Smooth muscle cell (in vitro differentiated cells): Measurements from ENCODE around the gene MYO15A. TPM values are rescaled to one million over a fixed set of nuclear protein-coding genes. Genes with fewer than 3 reads are reported as not detected.

Experiments
- DNase-seq: peaks from one replicate; lab custom pipeline; 2025; ENCODE audit not compliant: unreplicated experiment; lab: John Stamatoyannopoulos, UW
- H2AFZ ChIP-seq: fragments of 200-600 bp; sonication (generic); 2 replicates; pipeline ENCODE4 v1.6.0; 2016; ENCODE audit warnings: antibody characterized with exemption, low read depth, mild to moderate bottlenecking
- H3F3A ChIP-seq: fragments of 200-600 bp; sonication (generic); 2 replicates; pipeline ENCODE4 v1.6.0; 2017; ENCODE audit warnings: antibody characterized with exemption, low read depth
- H3K27ac ChIP-seq: fragments of 200-600 bp; sonication (generic); 2 replicates; pipeline ENCODE4 v1.5.1; 2016; ENCODE audit warnings: low read depth, mild to moderate bottlenecking
- H3K27me3 ChIP-seq: fragments of 200-600 bp; sonication (generic); 2 replicates; pipeline ENCODE4 v1.6.1; 2016; ENCODE audit warnings: low read depth, mild to moderate bottlenecking
- H3K36me3 ChIP-seq: fragments of 200-600 bp; sonication (generic); 2 replicates; pipeline ENCODE4 v1.5.1; 2016; ENCODE audit warnings: low read depth
- H3K4me1 ChIP-seq: fragments of 200-600 bp; sonication (generic); 2 replicates; pipeline ENCODE4 v1.5.1; 2016; ENCODE audit warnings: low read depth
- H3K4me2 ChIP-seq: fragments of 200-600 bp; sonication (generic); 2 replicates; pipeline ENCODE4 v1.6.0; 2016; ENCODE audit warnings: mild to moderate bottlenecking
- H3K4me3 ChIP-seq: fragments of 200-600 bp; sonication (generic); 2 replicates; pipeline ENCODE4 v1.5.1; 2016; ENCODE audit warnings: mild to moderate bottlenecking
- H3K79me2 ChIP-seq: fragments of 200-600 bp; sonication (generic); 2 replicates; pipeline ENCODE4 v1.6.0; 2016; ENCODE audit warnings: low read depth, mild to moderate bottlenecking
- H3K9ac ChIP-seq: fragments of 200-600 bp; sonication (generic); 2 replicates; pipeline ENCODE4 v1.6.0; 2016; ENCODE audit warnings: low read depth
- H3K9me3 ChIP-seq: fragments of 200-600 bp; sonication (generic); replicated peaks from 2 replicates; pipeline ENCODE4 v1.5.1; 2016; ENCODE audit warnings: low read depth
- H4K20me1 ChIP-seq: fragments of 200-600 bp; sonication (generic); 2 replicates; pipeline ENCODE4 v1.6.0; 2016; ENCODE audit warnings: low read depth
- whole genome bisulfite sequencing: methylation state at CpG from one replicate; pipeline ENCODE4 v1.1.7; 2016; ENCODE audit warnings: low lambda C conversion rate; 5-methylcytosine and 5-hydroxymethylcytosine counted together
- polyA plus RNA-seq: library from polyadenylated mRNA; unstranded; fragments of >200 nt; fragmentation: Nextera tagmentation; extraction: Ambion mirVana; gene quantifications from 2 replicates; pipeline ENCODE4 v1.2.1, GENCODE V29; 2016
- total RNA-seq: library from RNA; depleted of rRNA; stranded (reverse); fragments of >200 nt; gene quantifications from 2 replicates; pipeline ENCODE4 v1.2.3, GENCODE V29; 2014
- TF ChIP-seq, protein P1 (sequence below): fragments of 200-600 bp; sonication (generic); IDR thresholded peaks from 2 replicates; pipeline ENCODE4 v1.5.1; 2017; ENCODE audit warnings: borderline replicate concordance, mild to moderate bottlenecking, antibody characterized with exemption; ENCODE audit not compliant: insufficient read depth, poor library complexity, severe bottlenecking

MYO15A gene
- total and polyA plus RNA-seq, 2 experiments from 2014 or later: 2.0 to 3.6 TPM

DNA sequence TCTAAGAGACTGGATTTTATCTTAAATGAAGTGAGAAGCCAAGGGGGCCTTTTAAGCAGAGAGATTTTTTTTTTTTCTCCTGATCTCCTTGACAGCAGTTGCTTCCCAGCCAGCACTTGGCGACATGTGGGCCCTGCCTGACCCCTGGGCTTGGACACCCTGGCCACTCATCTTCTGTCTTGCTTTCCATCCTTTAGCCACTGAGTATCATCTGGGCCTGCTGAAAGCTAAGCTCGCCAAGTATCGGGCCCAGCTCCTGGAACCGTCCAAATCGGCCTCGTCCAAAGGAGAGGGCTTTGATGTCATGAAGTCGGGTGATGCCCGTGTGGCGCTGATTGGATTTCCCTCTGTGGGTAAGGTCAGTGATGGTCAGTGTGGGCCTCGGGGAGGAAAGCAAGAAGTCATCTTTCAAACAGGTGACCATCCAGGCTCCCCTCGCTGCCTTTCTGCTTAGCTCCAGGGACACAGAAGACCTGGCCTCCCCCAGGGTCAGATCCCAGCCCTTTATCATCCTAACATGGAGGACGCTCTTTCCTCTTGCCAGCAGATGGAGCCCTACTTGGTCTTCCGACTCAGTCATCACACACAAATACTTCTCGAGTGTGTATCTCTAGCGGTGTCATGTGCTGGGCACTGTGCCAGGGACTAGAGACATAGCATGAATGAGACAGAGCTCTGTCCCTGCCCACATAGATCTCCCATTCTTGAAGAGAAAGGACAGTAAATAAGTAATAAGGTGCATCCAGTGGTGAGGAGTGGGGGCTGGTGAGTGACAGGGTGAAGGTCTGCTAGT, 14.7 kb upstream of the MYO15A start:
- H3K36me3 ChIP-seq: peaks cover 3% of the 10 kb centered on the region
- H3K27me3 ChIP-seq: no peaks in the 10 kb centered on the region
- no peaks in the 10 kb centered on the region for H3K79me2 ChIP-seq
- no peaks in the 10 kb centered on the region for H3F3A ChIP-seq
- no peaks in the 10 kb centered on the region for H3K9me3 ChIP-seq
- H3K27ac ChIP-seq: no peak overlapping the region
- no peak overlapping the region for H3K4me3 ChIP-seq
- H3K4me1 ChIP-seq: peaks cover under 1% of the 10 kb centered on the region
- no peak for DNase-seq
- no peak overlapping the region for H3K4me2 ChIP-seq
- H3K9ac ChIP-seq: no peak overlapping the region
- TF ChIP-seq, protein P1, sequence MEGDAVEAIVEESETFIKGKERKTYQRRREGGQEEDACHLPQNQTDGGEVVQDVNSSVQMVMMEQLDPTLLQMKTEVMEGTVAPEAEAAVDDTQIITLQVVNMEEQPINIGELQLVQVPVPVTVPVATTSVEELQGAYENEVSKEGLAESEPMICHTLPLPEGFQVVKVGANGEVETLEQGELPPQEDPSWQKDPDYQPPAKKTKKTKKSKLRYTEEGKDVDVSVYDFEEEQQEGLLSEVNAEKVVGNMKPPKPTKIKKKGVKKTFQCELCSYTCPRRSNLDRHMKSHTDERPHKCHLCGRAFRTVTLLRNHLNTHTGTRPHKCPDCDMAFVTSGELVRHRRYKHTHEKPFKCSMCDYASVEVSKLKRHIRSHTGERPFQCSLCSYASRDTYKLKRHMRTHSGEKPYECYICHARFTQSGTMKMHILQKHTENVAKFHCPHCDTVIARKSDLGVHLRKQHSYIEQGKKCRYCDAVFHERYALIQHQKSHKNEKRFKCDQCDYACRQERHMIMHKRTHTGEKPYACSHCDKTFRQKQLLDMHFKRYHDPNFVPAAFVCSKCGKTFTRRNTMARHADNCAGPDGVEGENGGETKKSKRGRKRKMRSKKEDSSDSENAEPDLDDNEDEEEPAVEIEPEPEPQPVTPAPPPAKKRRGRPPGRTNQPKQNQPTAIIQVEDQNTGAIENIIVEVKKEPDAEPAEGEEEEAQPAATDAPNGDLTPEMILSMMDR: peak; percentile 15
- H4K20me1 ChIP-seq: no peaks in the 10 kb centered on the region
- 89% methylated on average over 15 of the region's 15 CpGs for WGBS
- H2AFZ ChIP-seq: no peak overlapping the region

DNA sequence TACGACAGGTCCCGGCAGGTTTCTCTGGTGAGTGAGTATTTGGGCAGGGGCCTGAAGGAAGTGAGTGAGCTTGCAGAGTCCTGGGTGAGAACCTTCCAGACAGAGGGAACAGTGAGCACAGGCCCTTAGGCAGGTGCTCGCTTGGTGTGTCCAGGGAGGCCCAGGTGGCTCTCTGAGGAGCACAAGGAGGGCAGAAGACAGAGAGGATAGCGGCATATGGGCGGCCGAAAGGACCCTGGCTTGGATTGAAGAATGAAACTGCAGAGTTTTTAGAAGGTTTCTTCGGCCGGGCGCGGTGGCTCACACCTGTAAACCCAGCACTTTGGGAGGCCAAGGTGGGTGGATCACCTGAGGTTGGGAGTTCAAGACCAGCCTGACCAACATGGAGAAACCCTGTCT, 14.1 kb upstream of the MYO15A start:
- no peaks in the 10 kb centered on the region for H4K20me1 ChIP-seq
- H3K27ac ChIP-seq: no peak overlapping the region
- H3K4me3 ChIP-seq: no peak overlapping the region
- TF ChIP-seq, protein P1: no peak
- no peak overlapping the region for H2AFZ ChIP-seq
- no peaks in the 10 kb centered on the region for H3F3A ChIP-seq
- 99% methylated on average over 10 of the region's 10 CpGs for WGBS
- H3K9ac ChIP-seq: no peak overlapping the region
- peaks cover 4% of the 10 kb centered on the region for H3K36me3 ChIP-seq
- DNase-seq: no peak
- no peaks in the 10 kb centered on the region for H3K27me3 ChIP-seq
- no peak overlapping the region for H3K4me2 ChIP-seq
- no peaks in the 10 kb centered on the region for H3K4me1 ChIP-seq
- H3K79me2 ChIP-seq: no peaks in the 10 kb centered on the region
- no peaks in the 10 kb centered on the region for H3K9me3 ChIP-seq

DNA sequence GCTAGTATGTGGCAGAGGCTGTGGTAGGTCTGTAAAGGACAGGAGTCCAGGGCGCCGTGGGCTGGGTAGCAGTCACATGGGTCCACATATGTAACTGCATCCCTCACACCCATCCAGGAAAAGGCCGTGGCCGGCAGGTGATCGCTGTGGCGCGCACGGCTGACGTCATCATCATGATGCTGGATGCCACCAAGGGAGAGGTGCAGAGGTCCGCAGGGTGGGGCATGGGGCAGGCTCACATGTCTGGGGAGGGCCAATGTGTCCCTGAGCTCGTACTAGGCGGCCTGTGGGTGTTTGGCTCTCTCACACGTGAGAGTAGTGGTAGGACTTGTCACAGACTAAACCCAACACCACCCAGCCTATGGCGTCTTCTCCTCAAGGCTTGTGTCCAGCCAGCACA, 9.0 kb upstream of the MYO15A start:
- 98% methylated on average over 14 of the region's 14 CpGs for WGBS

More for the DNA sequence above, 9.0 kb upstream of the MYO15A start:
- no peak overlapping the region for H2AFZ ChIP-seq
- H3K9me3 ChIP-seq: no peaks in the 10 kb centered on the region
- no peak overlapping the region for H3K9ac ChIP-seq
- no peak overlapping the region for H3K27ac ChIP-seq
- H3K79me2 ChIP-seq: no peaks in the 10 kb centered on the region
- no peaks in the 10 kb centered on the region for H3K4me1 ChIP-seq
- no peaks in the 10 kb centered on the region for H4K20me1 ChIP-seq
- no peak overlapping the region for H3K4me2 ChIP-seq
- DNase-seq: no peak
- TF ChIP-seq, protein P1: no peak
- no peaks in the 10 kb centered on the region for H3F3A ChIP-seq
- H3K4me3 ChIP-seq: no peak overlapping the region
- H3K27me3 ChIP-seq: no peaks in the 10 kb centered on the region
- H3K36me3 ChIP-seq: peaks cover 4% of the 10 kb centered on the region
